Uterus (tissue), 4 donors: ENCODE measurements around the gene GJD2. TPM values are rescaled to one million over a fixed set of nuclear protein-coding genes. Genes with fewer than 3 reads are reported as not detected.

Source experiments
- DNase-seq, 2 donors: peaks; one replicate each; pipeline ENCODE4 v3.0.0-alpha.2; 2019 to 2020
- H3K27ac ChIP-seq, 2 donors: fragments of 200-600 bp; sonication (generic); 1 replicate in 1 of 2; 2 replicates in 1 of 2; pipeline ENCODE4 v1.5.1; 2016 to 2018
- H3K27me3 ChIP-seq, 2 donors: fragments of 200-600 bp; sonication (generic); one replicate each; pipeline ENCODE4 v1.5.1; 2018 to 2019; ENCODE audit warnings: control low read depth in 1 of 2
- H3K36me3 ChIP-seq, 2 donors: fragments of 200-600 bp; sonication (generic); one replicate each; pipeline ENCODE4 v1.5.1; 2019; ENCODE audit warnings: control low read depth in 1 of 2
- H3K4me1 ChIP-seq, 2 donors: fragments of 200-600 bp; sonication (generic); one replicate each; pipeline ENCODE4 v1.5.1; 2018 to 2019; ENCODE audit warnings: control low read depth in 1 of 2
- H3K4me3 ChIP-seq, 2 donors: fragments of 200-600 bp; sonication (generic); 1 replicate in 1 of 2; 2 replicates in 1 of 2; pipeline ENCODE4 v1.5.1; 2018 to 2019; ENCODE audit warnings: mild to moderate bottlenecking in 1 of 2
- H3K9me3 ChIP-seq, 2 donors: fragments of 200-600 bp; sonication (generic); one replicate each; pipeline ENCODE4 v1.5.1; 2019; ENCODE audit warnings: control low read depth in 1 of 2
- CTCF ChIP-seq, 4 experiments: fragments of 200-600 bp in 2 of 4; fragments of 450-650 bp in 2 of 4; sonication (generic) in 2 of 4; IDR thresholded peaks; one replicate each; pipeline ENCODE4 v1.5.1; 2016 to 2019; ENCODE audit warnings: antibody characterized with exemption in 4 of 4, mild to moderate bottlenecking in 2 of 4, moderate library complexity in 1 of 4
- POLR2A ChIP-seq, 2 donors: fragments of 450-650 bp; IDR thresholded peaks; one replicate each; pipeline ENCODE4 v1.6.1; 2016; ENCODE audit warnings: antibody characterized with exemption in 2 of 2, mild to moderate bottlenecking in 1 of 2, moderate library complexity in 1 of 2
- intact Hi-C: fragments of 100-400 bp; cut with DNase I; formaldehyde crosslinking; loops from one replicate; pipeline ENCODE4 v1.15.1; 2023; ENCODE audit warnings: low total_unique reads
- total RNA-seq, 4 donors: library from RNA; depleted of rRNA in 3 of 4; stranded (reverse); fragments of >200 nt in 3 of 4; gene quantifications; one replicate each; pipeline versions ENCODE4 v1.1.0 to v1.2.4, GENCODE V29; 2014 to 2023
- donor health status: DM: yes; HTN: yes; CAD: no.

The GJD2 gene
- total RNA-seq, 4 donors from 2014 or later: 0.14 TPM; not detected in 3

- H3K27ac ChIP-seq: no peak overlapping the region
- DNase-seq: no peak
- H3K4me1 ChIP-seq: no peaks in the 10 kb centered on the region
- no peaks in the 10 kb centered on the region for H3K36me3 ChIP-seq
- H3K27me3 ChIP-seq: no peaks in the 10 kb centered on the region
- TF ChIP-seq POLR2A (IDR thresholded peaks at IDR 0.05): no peak
- no peak for TF ChIP-seq CTCF (IDR thresholded peaks at IDR 0.05)
- no peak overlapping the region for H3K4me3 ChIP-seq
- intact Hi-C loops: no loop called here
- H3K9me3 ChIP-seq: no peaks in the 10 kb centered on the region
Measured at GRCh38 chr15:34786206-34786605, 31.4 kb upstream of the GJD2 start.

- Histone ChIP-seq H3K4me1 (no peaks in the 10 kb centered on the region), H3K36me3 (no peaks in the 10 kb centered on the region), H3K4me3 (no peak overlapping the region), H3K27ac (no peak overlapping the region), H3K27me3 (no peaks in the 10 kb centered on the region), H3K9me3 (no peaks in the 10 kb centered on the region)
- TF ChIP-seq POLR2A (IDR thresholded peaks at IDR 0.05): no peak
- no peak for TF ChIP-seq CTCF (IDR thresholded peaks at IDR 0.05)
- intact Hi-C loops: no loop called here
- no peak for DNase-seq
Measured at GRCh38 chr15:34783991-34784390, 29.2 kb upstream of the GJD2 start.

- H3K27ac ChIP-seq: no peak overlapping the region
- H3K36me3 ChIP-seq: no peaks in the 10 kb centered on the region
- intact Hi-C loops: no loop called here
- no peak for DNase-seq
- no peaks in the 10 kb centered on the region for H3K27me3 ChIP-seq
- H3K4me3 ChIP-seq: no peak overlapping the region
- H3K4me1 ChIP-seq: no peaks in the 10 kb centered on the region
- H3K9me3 ChIP-seq: no peaks in the 10 kb centered on the region
- no peak for TF ChIP-seq CTCF (IDR thresholded peaks at IDR 0.05)
Measured at GRCh38 chr15:34783431-34783830, 28.6 kb upstream of the GJD2 start.

- no peaks in the 10 kb centered on the region for H3K4me1 ChIP-seq
- intact Hi-C loops: no loop called here
- no peaks in the 10 kb centered on the region for H3K36me3 ChIP-seq
- no peaks in the 10 kb centered on the region for H3K9me3 ChIP-seq
- no peak overlapping the region for H3K27ac ChIP-seq
- DNase-seq: no peak
- H3K27me3 ChIP-seq: no peaks in the 10 kb centered on the region
- TF ChIP-seq CTCF (IDR thresholded peaks at IDR 0.05) (no peak), POLR2A (IDR thresholded peaks at IDR 0.05) (no peak)
- H3K4me3 ChIP-seq: no peak overlapping the region
Measured at GRCh38 chr15:34782901-34783300, 28.1 kb upstream of the GJD2 start.

- H3K4me3 ChIP-seq: no peak overlapping the region
- no peak for TF ChIP-seq CTCF (IDR thresholded peaks at IDR 0.05)
- no peak for TF ChIP-seq POLR2A (IDR thresholded peaks at IDR 0.05)
- DNase-seq: no peak
- no peaks in the 10 kb centered on the region for H3K27me3 ChIP-seq
- H3K27ac ChIP-seq: no peak overlapping the region
- intact Hi-C loops: no loop called here
- no peaks in the 10 kb centered on the region for H3K36me3 ChIP-seq
- no peaks in the 10 kb centered on the region for H3K9me3 ChIP-seq
- no peaks in the 10 kb centered on the region for H3K4me1 ChIP-seq
Measured at GRCh38 chr15:34780725-34781124, 25.9 kb upstream of the GJD2 start.
